Mesenchymal stem cell (in vitro differentiated cells and primary cell): ENCODE results near the gene CEP70.
"Not testable (repeated sequence)": the region's sequence is repeated elsewhere in the genome, so short reads cannot be mapped to it uniquely, and the experiment has no call there.

Experiments
- DNase-seq: peaks from one replicate; pipeline ENCODE4 v3.0.0-alpha.2; 2013
- H2AFZ ChIP-seq: one replicate; pipeline ENCODE4 v1.6.1; 2013; ENCODE audit warnings: low read depth, mild to moderate bottlenecking, control low read depth, inconsistent platforms, low read length, moderate library complexity
- H2AK5ac ChIP-seq: 2 replicates; pipeline ENCODE4 v1.6.1; 2013; ENCODE audit warnings: low read length, moderate library complexity, mild to moderate bottlenecking, inconsistent platforms; ENCODE audit not compliant: severe bottlenecking
- H2BK120ac ChIP-seq: one replicate; pipeline ENCODE4 v1.6.1; 2013; ENCODE audit warnings: low read depth, mild to moderate bottlenecking, inconsistent platforms, low read length, moderate library complexity
- H2BK12ac ChIP-seq, 2 experiments: one replicate each; pipeline ENCODE4 v1.6.1; 2013; ENCODE audit warnings: inconsistent platforms in 2 of 2, low read length in 2 of 2, mild to moderate bottlenecking in 2 of 2, moderate library complexity in 2 of 2, control low read depth in 1 of 2
- H2BK15ac ChIP-seq: one replicate; pipeline ENCODE4 v1.6.1; 2013; ENCODE audit warnings: mild to moderate bottlenecking, low read depth, inconsistent platforms; ENCODE audit not compliant: poor library complexity, severe bottlenecking
- H2BK5ac ChIP-seq: 2 replicates; pipeline ENCODE4 v1.6.1; 2013; ENCODE audit warnings: low read depth, mild to moderate bottlenecking, low read length, control low read depth, inconsistent platforms; ENCODE audit not compliant: poor library complexity, severe bottlenecking
- H3K14ac ChIP-seq, 2 experiments: one replicate each; pipeline ENCODE4 v1.6.1; 2013; ENCODE audit warnings: inconsistent platforms in 2 of 2, low read length in 2 of 2, control low read depth in 1 of 2, mild to moderate bottlenecking in 1 of 2, moderate library complexity in 1 of 2
- H3K18ac ChIP-seq, 2 experiments: one replicate each; pipeline ENCODE4 v1.6.1; 2013; ENCODE audit warnings: inconsistent platforms in 2 of 2, low read length in 2 of 2, control low read depth in 1 of 2, low read depth in 1 of 2, mild to moderate bottlenecking in 1 of 2
- H3K23ac ChIP-seq, 2 experiments: one replicate each; pipeline ENCODE4 v1.6.1; 2013; ENCODE audit warnings: inconsistent platforms in 2 of 2, low read length in 2 of 2, mild to moderate bottlenecking in 2 of 2, moderate library complexity in 2 of 2, control low read depth in 1 of 2
- H3K27ac ChIP-seq: 2 replicates; pipeline ENCODE4 v1.5.1; 2013; ENCODE audit warnings: mild to moderate bottlenecking, moderate library complexity, low read length, control low read depth, inconsistent platforms; ENCODE audit not compliant: poor library complexity, severe bottlenecking
- H3K27me3 ChIP-seq, 2 experiments: 2 replicates each; pipeline versions ENCODE4 v1.6.1 to v1.7.0; 2013; ENCODE audit warnings: low read length in 2 of 2, mild to moderate bottlenecking in 2 of 2, moderate library complexity in 2 of 2, control low read depth in 1 of 2, inconsistent platforms in 1 of 2; ENCODE audit not compliant: control insufficient read depth in 1 of 2, insufficient read depth in 1 of 2
- H3K36me3 ChIP-seq, 2 experiments: 2 replicates each; pipeline versions ENCODE4 v1.6.1 to v1.7.0; 2013; ENCODE audit warnings: low read length in 2 of 2, control low read depth in 1 of 2, inconsistent platforms in 1 of 2, low read depth in 1 of 2, mild to moderate bottlenecking in 1 of 2; ENCODE audit not compliant: insufficient read depth in 2 of 2, control insufficient read depth in 1 of 2
- H3K4ac ChIP-seq, 2 experiments: one replicate each; pipeline ENCODE4 v1.6.1; 2013; ENCODE audit warnings: inconsistent platforms in 2 of 2, low read length in 2 of 2, mild to moderate bottlenecking in 2 of 2, moderate library complexity in 2 of 2, control low read depth in 1 of 2, low read depth in 1 of 2
- H3K4me1 ChIP-seq: 2 replicates; pipeline ENCODE4 v1.6.1; 2013; ENCODE audit warnings: low read depth, low read length, control low read depth; ENCODE audit not compliant: control insufficient read depth, insufficient read depth
- H3K4me2 ChIP-seq: 2 replicates; pipeline ENCODE4 v1.6.1; 2013; ENCODE audit warnings: low read length, mild to moderate bottlenecking, inconsistent platforms; ENCODE audit not compliant: poor library complexity, severe bottlenecking
- H3K4me3 ChIP-seq, 2 experiments: 2 replicates each; pipeline versions ENCODE4 v1.5.1 to v1.7.0; 2013; ENCODE audit warnings: low read length in 2 of 2, mild to moderate bottlenecking in 2 of 2, control low read depth in 1 of 2, low read depth in 1 of 2; ENCODE audit not compliant: insufficient read depth in 1 of 2
- H3K79me1 ChIP-seq: replicated peaks from 2 replicates; pipeline ENCODE4 v1.6.1; 2013; ENCODE audit warnings: mild to moderate bottlenecking, control low read depth, low read length, inconsistent platforms; ENCODE audit not compliant: poor library complexity, severe bottlenecking
- H3K9ac ChIP-seq: 2 replicates; pipeline ENCODE4 v1.7.0; 2013; ENCODE audit warnings: mild to moderate bottlenecking, low read length, moderate library complexity
- H3K9me3 ChIP-seq: 2 replicates; pipeline ENCODE4 v1.7.0; 2013; ENCODE audit warnings: mild to moderate bottlenecking, low read length; ENCODE audit not compliant: control insufficient read depth
- H4K8ac ChIP-seq: one replicate; pipeline ENCODE4 v1.6.1; 2013; ENCODE audit warnings: inconsistent platforms, mild to moderate bottlenecking, low read length, moderate library complexity
- H4K91ac ChIP-seq: one replicate; pipeline ENCODE4 v1.6.1; 2013; ENCODE audit warnings: mild to moderate bottlenecking, low read length, inconsistent platforms
- WGBS: methylation state at CpG from one replicate; pipeline ENCODE4 v1.1.7; 2013; ENCODE audit warnings: mixed read lengths; 5-methylcytosine and 5-hydroxymethylcytosine counted together

The CEP70 gene

DNA sequence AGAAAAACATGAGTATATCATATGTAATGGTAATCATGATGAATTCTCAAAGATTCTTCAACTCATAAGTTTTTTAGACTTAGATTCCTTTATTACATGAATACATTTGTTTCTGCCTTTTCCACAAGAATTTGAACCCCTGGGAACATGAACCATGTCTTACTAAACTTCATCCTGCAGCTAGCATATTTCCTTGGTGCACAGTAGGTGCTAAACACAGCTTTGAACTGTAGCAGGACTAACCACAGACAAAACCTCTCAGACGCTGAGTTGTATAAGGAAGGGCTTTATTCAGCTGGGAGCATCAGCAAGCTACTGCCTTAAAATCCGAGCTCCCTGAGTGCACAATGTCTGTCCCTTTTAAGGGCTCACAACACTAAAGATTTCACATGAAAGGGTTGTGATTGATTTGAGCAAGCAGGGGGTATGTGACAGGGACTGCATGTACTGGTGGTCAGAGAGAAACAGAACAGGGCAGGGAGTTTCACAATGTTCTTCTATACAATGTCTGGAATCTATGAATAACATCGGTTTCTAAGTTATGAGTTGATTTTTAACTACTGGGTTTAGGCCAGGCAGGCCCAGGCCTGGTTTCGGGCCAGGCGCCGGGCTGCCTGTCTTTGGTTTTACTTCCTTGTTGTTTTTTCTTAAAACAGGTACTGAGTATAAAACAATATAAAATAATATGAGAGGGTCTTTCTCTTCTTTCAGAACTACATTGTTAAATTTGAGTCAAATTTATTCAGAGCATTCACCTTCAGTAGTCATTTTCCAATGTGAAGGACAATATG, 3.3 kb upstream of the CEP70 start:
- WGBS, result 100% methylated on average over 2 of the region's 6 CpGs
- H2AFZ ChIP-seq, result not testable (repeated sequence)

DNA sequence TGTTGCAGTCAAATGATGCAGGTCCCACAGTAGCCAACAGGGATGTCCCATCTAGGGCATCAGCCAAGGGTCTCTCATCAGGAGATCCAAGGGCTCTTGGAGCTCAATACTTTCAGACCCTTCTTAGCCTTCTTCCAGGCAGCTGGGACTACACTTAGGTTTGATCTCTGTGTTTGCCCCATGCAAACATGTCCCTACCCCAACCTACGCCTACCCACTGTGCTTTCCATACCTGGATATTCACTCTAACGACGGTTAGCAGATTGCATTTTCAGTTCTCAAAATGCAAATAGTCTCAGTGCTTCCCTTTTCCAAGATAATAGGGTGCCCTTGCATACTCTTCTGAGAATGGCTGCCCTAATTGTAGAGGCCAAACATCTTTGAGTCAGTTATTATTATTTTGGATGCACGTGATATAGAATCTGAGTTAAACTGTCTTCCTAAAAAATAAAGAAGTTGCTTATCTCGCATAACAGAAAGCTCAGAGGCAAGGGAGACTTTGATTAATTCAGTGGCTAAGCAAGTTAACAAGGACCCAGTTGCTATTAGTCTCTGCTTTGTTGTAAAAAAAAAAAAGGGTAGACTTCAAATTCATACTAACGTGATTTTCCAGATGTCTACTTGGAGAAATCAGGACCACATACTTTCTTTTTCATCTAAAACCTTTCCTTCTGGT, 1.0 kb upstream of the CEP70 start:
- DNase-seq, result no peak

More for the DNA sequence above, 3.3 kb upstream of the CEP70 start:
- H2BK120ac ChIP-seq, H3K36me3 ChIP-seq, H4K8ac ChIP-seq, H2AK5ac ChIP-seq, H2BK15ac ChIP-seq, H2BK5ac ChIP-seq, H3K9ac ChIP-seq, H3K4me3 ChIP-seq, H3K14ac ChIP-seq, H3K4ac ChIP-seq, DNase-seq, H3K9me3 ChIP-seq, H3K27me3 ChIP-seq, H3K23ac ChIP-seq, H2BK12ac ChIP-seq, H3K18ac ChIP-seq, H4K91ac ChIP-seq, H3K4me1 ChIP-seq, H3K79me1 ChIP-seq: not testable (repeated sequence)
- Histone ChIP-seq H3K27ac (peak overlapping the region; percentile 79), H3K4me2 (peak overlapping the region; percentile 33)

DNA sequence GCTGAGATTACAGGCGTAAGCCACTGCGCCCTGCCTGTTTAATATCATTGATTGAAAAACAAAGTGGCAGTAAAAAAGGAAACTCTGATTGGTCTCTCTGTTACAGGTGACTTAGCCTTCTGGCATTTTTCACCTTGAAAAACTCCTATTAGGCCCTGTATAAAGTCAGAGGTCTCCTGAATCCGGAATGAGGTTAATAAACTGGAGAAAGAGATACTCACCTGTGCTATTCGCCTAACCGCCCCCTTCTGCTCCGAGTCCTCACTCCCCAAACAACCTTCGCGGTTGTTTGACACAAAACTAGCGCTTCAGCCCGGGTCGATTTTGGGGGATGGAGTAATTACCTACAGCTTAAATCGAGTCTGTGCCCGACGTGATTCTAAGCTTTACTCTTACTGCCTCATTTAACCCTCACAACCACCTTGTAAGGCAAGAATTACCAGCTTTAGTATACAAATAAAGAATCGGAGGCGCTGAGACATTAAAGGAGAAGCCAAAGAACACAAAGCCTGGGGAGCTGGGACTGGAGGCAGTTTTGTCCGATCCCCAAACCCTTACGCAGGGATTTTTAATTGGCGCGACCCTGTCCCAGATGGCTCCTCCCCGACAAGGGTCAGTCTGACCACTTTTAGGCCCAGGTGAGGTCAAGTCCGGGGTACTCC, 441 bp downstream of the CEP70 start:
- no peak overlapping the region for H3K23ac ChIP-seq
- peak overlapping the region; percentile 61 for H3K4me2 ChIP-seq
- peak overlapping the region; percentile 72 to 92 for H3K4me3 ChIP-seq
- H2BK120ac ChIP-seq, result no peak overlapping the region
- H3K4ac ChIP-seq, result no peak overlapping the region
- peak overlapping the region; percentile 92 for H3K9ac ChIP-seq
- no peak overlapping the region for H2BK5ac ChIP-seq
- H3K36me3 ChIP-seq, result peaks cover 0 to 6% of the 10 kb centered on the region in 2 experiments
- no peak overlapping the region for H2AK5ac ChIP-seq
- no peak overlapping the region for H2BK12ac ChIP-seq
- peak overlapping the region; percentile 53 for H4K91ac ChIP-seq
- H3K9me3 ChIP-seq, result no peaks in the 10 kb centered on the region
- no peak overlapping the region for H3K14ac ChIP-seq
- DNase-seq, result no peak
- H2AFZ ChIP-seq, result peak overlapping the region; percentile 92
- H4K8ac ChIP-seq, result no peak overlapping the region
- 16% methylated on average over 21 of the region's 22 CpGs for WGBS
- peaks cover 10% of the 10 kb centered on the region for H3K79me1 ChIP-seq
- H3K27me3 ChIP-seq, result no peaks in the 10 kb centered on the region
- peaks cover 5% of the 10 kb centered on the region for H3K4me1 ChIP-seq
- H3K27ac ChIP-seq, result peak overlapping the region; percentile 54
- H3K18ac ChIP-seq, result peak overlapping the region in 1 of 2 experiments; percentile 40
- peak overlapping the region; percentile 21 for H2BK15ac ChIP-seq

More for the DNA sequence above, 1.0 kb upstream of the CEP70 start:
- WGBS, result 69% methylated on average over 6 of the region's 6 CpGs
- Histone ChIP-seq H2BK12ac (no peak overlapping the region), H3K36me3 (peaks cover 0 to 5% of the 10 kb centered on the region in 2 experiments), H3K18ac (peak overlapping the region in 1 of 2 experiments; percentile 34), H3K23ac (no peak overlapping the region), H3K4me1 (peaks cover 5% of the 10 kb centered on the region), H2AFZ (no peak overlapping the region), H3K4me2 (no peak overlapping the region), H3K14ac (no peak overlapping the region), H2AK5ac (peak overlapping the region; percentile 81), H3K79me1 (peaks cover 10% of the 10 kb centered on the region), H3K9me3 (no peaks in the 10 kb centered on the region), H3K4ac (no peak overlapping the region), H3K4me3 (peak overlapping the region in 1 of 2 experiments; percentile 92), H2BK5ac (no peak overlapping the region), H3K27me3 (no peaks in the 10 kb centered on the region), H2BK15ac (no peak overlapping the region), H4K8ac (peak overlapping the region; percentile 24), H3K27ac (peak overlapping the region; percentile 15), H3K9ac (peak overlapping the region; percentile 92), H2BK120ac (no peak overlapping the region), H4K91ac (no peak overlapping the region)

DNA sequence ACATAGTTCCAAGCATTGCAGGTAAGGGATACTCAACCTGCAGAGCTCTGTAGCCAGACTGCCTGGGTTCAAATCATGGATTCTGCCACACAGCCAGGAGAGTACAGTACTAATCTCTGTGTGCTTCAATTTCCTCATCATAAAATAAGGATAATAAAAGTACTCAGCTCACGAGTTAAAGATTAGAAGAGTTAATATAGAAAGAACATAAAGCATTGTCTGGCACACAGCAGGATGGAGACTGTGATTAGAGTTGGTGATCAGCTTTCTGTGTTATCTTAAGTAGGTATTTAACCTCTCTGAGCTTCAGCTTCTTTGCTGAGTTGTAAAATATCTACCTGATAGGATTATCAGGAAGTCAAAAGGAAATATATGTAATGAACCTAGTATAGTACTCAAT, 2.7 kb downstream of the CEP70 start:
- peaks cover 11% of the 10 kb centered on the region for H3K79me1 ChIP-seq
- 85% methylated on average over 1 of the region's 1 CpG for WGBS
- H3K14ac ChIP-seq, result no peak overlapping the region
- H3K27me3 ChIP-seq, result no peaks in the 10 kb centered on the region
- no peak overlapping the region for H2BK15ac ChIP-seq
- DNase-seq, result no peak
- no peak overlapping the region for H2AK5ac ChIP-seq
- no peak overlapping the region for H3K4me3 ChIP-seq
- no peak overlapping the region for H2BK5ac ChIP-seq
- H3K27ac ChIP-seq, result no peak overlapping the region
- no peak overlapping the region for H4K91ac ChIP-seq
- H3K4me2 ChIP-seq, result no peak overlapping the region
- no peak overlapping the region for H3K4ac ChIP-seq
- no peak overlapping the region for H3K18ac ChIP-seq
- no peak overlapping the region for H2BK120ac ChIP-seq
- peaks cover 4% of the 10 kb centered on the region for H3K4me1 ChIP-seq
- no peaks in the 10 kb centered on the region for H3K9me3 ChIP-seq
- no peak overlapping the region for H3K9ac ChIP-seq
- H2AFZ ChIP-seq, result no peak overlapping the region
- no peak overlapping the region for H2BK12ac ChIP-seq
- H3K36me3 ChIP-seq, result peaks cover 0 to 9% of the 10 kb centered on the region in 2 experiments
- H3K23ac ChIP-seq, result no peak overlapping the region
- no peak overlapping the region for H4K8ac ChIP-seq
